Measurements from ENCODE around the gene FKBP9. TPM values are rescaled to one million over a fixed set of nuclear protein-coding genes. Genes with fewer than 3 reads are reported as not detected.
"Not testable (repeated sequence)": the region's sequence is repeated elsewhere in the genome, so short reads cannot be mapped to it uniquely, and the experiment has no call there.

The FKBP9 gene
- total RNA-seq, 4 donors from 2014 or later: 47.8 to 82.6 (median 75.8) TPM

DNA sequence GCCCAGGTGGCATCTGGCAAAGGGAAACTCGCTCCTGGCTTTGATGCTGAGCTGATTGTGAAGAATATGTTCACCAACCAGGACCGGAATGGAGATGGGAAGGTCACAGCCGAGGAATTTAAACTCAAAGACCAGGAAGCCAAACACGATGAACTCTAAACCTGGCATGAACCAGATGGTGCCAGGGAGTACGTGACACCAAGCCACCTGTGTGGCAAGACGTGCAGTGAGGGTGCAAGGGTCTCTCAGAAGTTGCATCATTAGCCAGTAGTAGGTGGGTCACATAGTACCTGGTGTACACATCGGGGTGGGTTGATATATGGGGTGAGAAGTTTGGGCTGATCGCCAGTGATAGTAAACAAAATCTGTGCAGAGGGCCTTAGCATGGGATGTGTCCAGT is 48.0 kb downstream of the FKBP9 start:
- H3K4me3 ChIP-seq; H3K4me1 ChIP-seq; H3K27me3 ChIP-seq; H3K27ac ChIP-seq; DNase-seq; intact Hi-C loops (cut with DNase I); H3K9me3 ChIP-seq: not testable (repeated sequence)
- 90 to 97% methylated on average over 6 of the region's 8 CpGs for WGBS, 2 donors
- H3K36me3 ChIP-seq: peaks cover 0 to 45% (median 0%) of the 10 kb centered on the region in 3 donors

DNA sequence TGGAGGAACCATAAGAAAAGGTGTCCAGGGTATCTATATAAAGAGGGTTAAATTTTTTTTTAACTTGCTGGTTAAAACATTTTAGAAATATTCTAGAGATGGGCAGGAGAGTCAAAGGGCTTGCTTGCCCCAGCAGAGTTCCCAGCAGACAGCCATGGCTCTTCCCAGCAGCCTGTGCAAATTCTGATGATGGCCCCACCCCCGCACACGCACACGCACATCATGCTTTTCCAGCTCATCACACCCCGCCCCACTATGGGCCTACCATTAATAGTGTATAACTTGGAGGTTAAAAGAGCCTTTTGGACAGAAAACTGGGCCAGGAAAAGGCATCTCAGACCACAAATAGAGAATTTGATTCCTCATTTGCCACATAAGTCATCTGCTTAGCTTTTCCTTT is 48.5 kb downstream of the FKBP9 start:
- H3K4me1 ChIP-seq; intact Hi-C loops (cut with DNase I); H3K27me3 ChIP-seq; H3K9me3 ChIP-seq; DNase-seq; H3K27ac ChIP-seq; H3K4me3 ChIP-seq: not testable (repeated sequence)
- peaks cover 0 to 45% (median 0%) of the 10 kb centered on the region in 3 donors for H3K36me3 ChIP-seq
- WGBS, 2 donors: 75 to 91% methylated on average over 3 to 4 of the region's 4 CpGs

DNA sequence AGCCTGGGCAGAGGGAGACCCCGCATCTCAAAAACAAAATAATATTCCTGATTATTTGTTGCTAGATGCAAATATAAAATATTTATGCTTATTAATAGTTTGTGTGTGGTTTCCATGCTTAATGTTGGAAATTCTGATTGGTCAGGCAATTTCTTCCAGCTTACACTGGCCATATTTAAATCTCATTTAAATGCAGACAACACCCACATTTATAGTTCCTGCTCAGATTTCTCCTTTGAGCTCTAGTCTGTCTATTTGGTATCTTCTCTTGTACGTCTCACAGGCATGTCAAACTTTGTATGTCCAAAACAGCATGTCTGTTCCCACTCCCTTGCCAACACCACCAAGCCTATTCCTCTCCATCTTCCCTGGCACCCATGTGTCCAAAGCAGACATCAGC is 52.5 kb downstream of the FKBP9 start:
- Histone ChIP-seq H3K4me1 (no peaks in the 10 kb centered on the region), H3K9me3 (no peaks in the 10 kb centered on the region), H3K27me3 (no peaks in the 10 kb centered on the region), H3K27ac (no peak overlapping the region), H3K4me3 (no peak overlapping the region), H3K36me3 (peaks cover 0 to 37% (median 10%) of the 10 kb centered on the region in 3 donors)
- no peak for DNase-seq
- intact Hi-C loops (cut with DNase I): no loop called here
- no peak for TF ChIP-seq POLR2A (IDR thresholded peaks at IDR 0.05)
- TF ChIP-seq, protein P1, sequence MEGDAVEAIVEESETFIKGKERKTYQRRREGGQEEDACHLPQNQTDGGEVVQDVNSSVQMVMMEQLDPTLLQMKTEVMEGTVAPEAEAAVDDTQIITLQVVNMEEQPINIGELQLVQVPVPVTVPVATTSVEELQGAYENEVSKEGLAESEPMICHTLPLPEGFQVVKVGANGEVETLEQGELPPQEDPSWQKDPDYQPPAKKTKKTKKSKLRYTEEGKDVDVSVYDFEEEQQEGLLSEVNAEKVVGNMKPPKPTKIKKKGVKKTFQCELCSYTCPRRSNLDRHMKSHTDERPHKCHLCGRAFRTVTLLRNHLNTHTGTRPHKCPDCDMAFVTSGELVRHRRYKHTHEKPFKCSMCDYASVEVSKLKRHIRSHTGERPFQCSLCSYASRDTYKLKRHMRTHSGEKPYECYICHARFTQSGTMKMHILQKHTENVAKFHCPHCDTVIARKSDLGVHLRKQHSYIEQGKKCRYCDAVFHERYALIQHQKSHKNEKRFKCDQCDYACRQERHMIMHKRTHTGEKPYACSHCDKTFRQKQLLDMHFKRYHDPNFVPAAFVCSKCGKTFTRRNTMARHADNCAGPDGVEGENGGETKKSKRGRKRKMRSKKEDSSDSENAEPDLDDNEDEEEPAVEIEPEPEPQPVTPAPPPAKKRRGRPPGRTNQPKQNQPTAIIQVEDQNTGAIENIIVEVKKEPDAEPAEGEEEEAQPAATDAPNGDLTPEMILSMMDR (IDR thresholded peaks at IDR 0.05): no peak
- 89 to 97% methylated on average over 2 of the region's 2 CpGs for WGBS, 2 donors

DNA sequence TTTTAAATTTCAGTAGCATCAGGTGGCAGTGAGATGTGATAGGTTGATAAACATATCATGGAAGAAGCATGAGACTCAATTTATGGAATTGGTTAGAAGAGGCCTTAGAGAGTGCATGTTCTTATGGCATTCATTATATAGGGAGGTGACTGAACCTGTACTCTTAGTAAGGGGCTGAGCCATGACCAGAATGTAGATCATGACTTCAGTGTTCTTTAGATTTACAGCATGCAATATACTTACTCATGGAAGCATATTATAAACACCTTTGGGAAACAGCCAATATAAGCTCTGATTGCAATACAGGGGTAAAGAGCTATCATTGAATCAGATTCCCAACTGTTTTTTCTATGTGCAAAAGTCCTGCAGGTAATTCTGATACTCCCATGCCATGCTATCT is 55.1 kb downstream of the FKBP9 start:
- TF ChIP-seq, protein P1 (IDR thresholded peaks at IDR 0.05): no peak
- no peak for TF ChIP-seq POLR2A (IDR thresholded peaks at IDR 0.05)
- intact Hi-C loops (cut with DNase I): no loop called here
- Histone ChIP-seq H3K27me3 (no peaks in the 10 kb centered on the region), H3K9me3 (no peaks in the 10 kb centered on the region), H3K4me1 (no peaks in the 10 kb centered on the region), H3K36me3 (peaks cover 0 to 49% (median 17%) of the 10 kb centered on the region in 3 donors), H3K4me3 (no peak overlapping the region), H3K27ac (no peak overlapping the region)
- no peak for DNase-seq

DNA sequence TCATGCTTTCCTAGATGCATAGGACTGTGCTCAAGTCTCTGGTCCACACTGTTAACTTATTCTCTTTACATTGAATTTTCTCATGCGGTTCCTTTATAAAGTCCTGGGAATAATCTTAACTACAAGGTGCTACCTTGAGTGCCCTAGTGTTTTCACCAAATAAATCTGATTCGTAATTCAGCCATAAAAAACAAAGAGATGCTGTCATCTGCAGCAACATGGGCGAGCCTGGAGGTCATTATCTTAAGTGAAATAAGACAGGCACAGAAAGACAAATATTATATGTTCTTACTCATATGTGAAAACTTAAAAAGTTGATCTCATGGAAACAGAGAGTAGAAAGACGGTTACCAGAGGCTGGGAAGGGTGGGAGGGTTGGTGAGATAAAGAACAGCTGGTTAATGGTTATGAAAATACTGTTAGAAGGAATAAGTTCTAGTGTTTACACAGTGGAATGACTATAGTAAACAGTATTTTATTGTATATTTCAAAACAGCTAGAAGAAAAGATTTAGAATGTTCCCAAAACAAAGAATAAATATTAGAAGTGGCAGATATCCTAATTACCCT is 67.0 kb downstream of the FKBP9 start:
- TF ChIP-seq, protein P1 (IDR thresholded peaks at IDR 0.05): no peak
- no peak for TF ChIP-seq POLR2A (IDR thresholded peaks at IDR 0.05)
- H3K27ac ChIP-seq: no peak overlapping the region
- intact Hi-C loops (cut with DNase I): no loop called here
- H3K4me3 ChIP-seq: no peak overlapping the region
- 87 to 92% methylated on average over 4 of the region's 4 CpGs for WGBS, 2 donors
- DNase-seq: no peak
- H3K9me3 ChIP-seq: no peaks in the 10 kb centered on the region
- no peaks in the 10 kb centered on the region for H3K4me1 ChIP-seq
- peaks cover 0 to 91% (median 0%) of the 10 kb centered on the region in 3 donors for H3K36me3 ChIP-seq
- H3K27me3 ChIP-seq: no peaks in the 10 kb centered on the region

DNA sequence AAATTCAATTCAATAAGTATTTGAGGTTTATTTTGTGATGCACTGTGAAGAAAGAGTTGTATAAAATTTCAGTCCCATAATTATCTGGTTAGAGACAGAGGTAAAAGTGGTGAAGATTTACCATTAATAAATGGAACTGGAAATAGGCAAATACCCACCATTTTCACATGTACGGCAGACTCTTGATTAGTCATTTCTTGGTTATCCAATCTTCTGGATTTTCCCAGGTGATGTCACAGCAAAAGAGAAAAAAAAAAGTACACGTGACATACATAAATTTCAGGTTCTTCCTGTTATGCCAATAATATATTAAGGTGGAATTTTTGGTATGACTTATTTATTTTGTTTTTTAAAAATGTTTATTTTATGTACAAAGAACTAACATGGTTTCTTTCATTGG is 78.5 kb downstream of the FKBP9 start:
- DNase-seq: no peak
- H3K27ac ChIP-seq: no peak overlapping the region
- intact Hi-C loops (cut with DNase I): no loop called here
- no peaks in the 10 kb centered on the region for H3K27me3 ChIP-seq
- no peak for TF ChIP-seq POLR2A (IDR thresholded peaks at IDR 0.05)
- TF ChIP-seq, protein P1 (IDR thresholded peaks at IDR 0.05): no peak
- peaks cover 0 to 6% (median 0%) of the 10 kb centered on the region in 3 donors for H3K36me3 ChIP-seq
- H3K4me3 ChIP-seq: no peak overlapping the region
- H3K4me1 ChIP-seq: peaks cover 0 to 49% (median 9%) of the 10 kb centered on the region in 3 donors
- no peaks in the 10 kb centered on the region for H3K9me3 ChIP-seq
- WGBS, 2 donors: 68 to 71% methylated on average over 2 of the region's 2 CpGs
